GM18520 (cell line): ENCODE results near the gene SLC24A3.

Source experiments
- ATAC-seq: cut with Tn5 transposase; IDR thresholded peaks from one replicate; pipeline ENCODE4 v1.9.1; 2021; ENCODE audit not compliant: unreplicated experiment

The SLC24A3 gene

GRCh38 chr20:19236371-19237055, 24.1 kb downstream of the SLC24A3 start:
- no peak for ATAC-seq

- ATAC-seq, result no peak
These were observed 29.0 kb downstream of the SLC24A3 start for GRCh38 chr20:19241440-19241839.

DNA sequence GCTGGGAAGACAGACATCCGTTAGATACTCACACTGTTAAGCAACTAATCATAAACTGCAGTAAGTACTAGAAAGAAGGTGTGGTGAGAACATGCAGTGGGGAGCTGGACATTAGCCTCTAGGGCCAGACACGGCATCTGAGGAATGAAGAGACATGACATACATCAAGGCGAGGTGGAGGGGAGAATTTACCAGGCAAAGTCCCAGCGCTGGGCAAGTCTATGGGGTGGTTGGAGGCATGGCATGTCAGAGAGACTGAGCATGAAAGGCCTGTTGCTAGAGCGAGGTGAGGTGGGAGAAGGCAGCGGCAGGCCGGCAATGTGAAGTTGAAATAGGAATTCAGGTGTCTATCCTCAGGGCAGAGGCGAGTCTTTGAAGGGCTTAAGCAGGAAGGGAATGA, 31.8 kb downstream of the SLC24A3 start:
- no peak for ATAC-seq

- ATAC-seq, result no peak
These were observed 36.9 kb downstream of the SLC24A3 start for GRCh38 chr20:19249106-19249879.

- no peak for ATAC-seq
These were observed 37.9 kb downstream of the SLC24A3 start for GRCh38 chr20:19250346-19250745.

DNA sequence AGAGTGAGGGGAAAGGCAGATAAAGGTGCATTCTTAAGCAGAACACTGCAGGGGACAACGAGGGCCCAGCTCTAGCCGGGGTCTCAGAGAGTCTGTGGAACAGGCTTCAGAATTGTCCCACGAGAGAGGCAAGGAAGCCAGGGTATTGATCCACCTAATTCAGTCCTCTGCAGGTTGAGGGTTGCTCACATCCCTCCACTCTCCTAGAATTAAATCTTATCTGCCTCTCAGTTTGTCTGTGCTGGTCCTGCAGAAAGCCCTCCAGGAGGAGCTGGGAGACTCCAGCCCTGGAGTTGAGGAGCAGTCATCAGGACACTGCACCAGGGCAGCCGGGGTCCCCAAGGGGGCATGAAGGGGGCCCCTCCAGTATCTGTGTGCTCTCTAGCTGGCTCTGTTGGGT, 39.1 kb downstream of the SLC24A3 start:
- ATAC-seq, result no peak

DNA sequence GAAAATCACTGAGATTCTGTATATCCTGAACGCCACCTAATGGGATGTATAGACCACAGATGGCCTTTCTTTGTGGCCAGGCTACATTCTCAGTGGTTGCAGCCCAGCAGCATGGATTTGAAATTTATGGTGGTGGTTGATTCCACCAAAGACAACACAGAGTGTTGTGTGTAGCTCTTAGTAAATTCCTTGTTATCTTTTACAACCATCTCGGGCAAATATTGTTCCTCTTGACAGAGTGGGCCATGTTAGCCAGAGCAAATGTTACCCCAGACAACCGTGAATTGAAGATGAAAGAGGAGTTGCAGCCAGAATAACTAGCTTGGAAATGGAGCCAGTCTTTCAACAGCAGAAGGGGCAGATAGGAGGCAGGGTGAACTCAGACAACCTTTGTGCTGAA, 39.5 kb downstream of the SLC24A3 start:
- no peak for ATAC-seq

DNA sequence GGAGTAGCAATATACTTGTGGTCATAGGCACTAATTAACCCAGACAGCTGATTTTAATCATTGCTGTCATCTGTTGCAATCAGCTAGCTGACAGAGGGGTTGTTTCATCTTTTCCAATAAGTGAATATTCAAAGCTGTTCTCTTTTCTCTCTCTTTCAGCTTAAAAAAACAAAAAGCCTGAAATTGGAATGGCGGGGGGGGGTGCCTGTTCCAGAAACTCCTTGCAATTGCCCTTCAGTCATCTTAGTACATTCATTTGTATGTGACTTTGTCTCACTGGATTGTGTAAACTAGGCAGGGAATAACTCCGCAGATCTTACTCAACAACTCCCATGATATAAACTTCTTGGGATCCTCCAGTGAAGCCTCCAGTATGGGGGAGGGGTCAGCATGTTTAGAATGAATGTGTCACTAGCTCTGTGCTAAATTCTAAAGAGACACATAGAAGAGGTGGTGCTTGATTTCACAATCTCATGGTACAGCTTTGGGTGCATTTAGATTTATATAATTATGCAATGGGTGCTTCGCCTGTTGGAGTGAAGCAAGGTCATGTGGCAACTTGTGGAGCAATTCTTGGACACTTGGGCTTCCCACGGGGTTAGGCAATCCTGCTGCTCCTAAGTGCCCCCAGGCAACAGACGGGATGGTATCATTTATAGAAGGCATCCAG, 40.1 kb downstream of the SLC24A3 start:
- ATAC-seq, result no peak

DNA sequence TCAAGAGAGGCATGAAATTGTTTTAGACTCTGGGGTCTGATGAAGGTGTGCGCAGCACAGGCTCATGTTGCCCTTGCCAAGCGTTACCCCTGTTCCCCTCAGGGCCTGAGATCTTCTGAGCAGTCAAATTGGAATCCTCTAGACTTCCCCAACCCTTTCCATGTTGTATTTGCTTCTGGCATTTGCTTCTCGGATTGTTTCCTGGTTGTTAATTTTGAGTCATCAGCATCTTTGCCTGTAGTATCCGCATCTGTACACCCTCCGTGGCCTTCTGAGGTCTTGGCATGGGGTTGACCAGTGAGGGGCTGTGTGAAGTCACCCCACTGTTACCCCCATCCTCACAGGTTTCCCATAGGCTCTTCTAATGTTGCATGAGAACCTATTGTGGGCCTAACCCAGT, 40.9 kb downstream of the SLC24A3 start:
- no peak for ATAC-seq

GRCh38 chr20:19253916-19254820, 41.7 kb downstream of the SLC24A3 start:
- no peak for ATAC-seq

DNA sequence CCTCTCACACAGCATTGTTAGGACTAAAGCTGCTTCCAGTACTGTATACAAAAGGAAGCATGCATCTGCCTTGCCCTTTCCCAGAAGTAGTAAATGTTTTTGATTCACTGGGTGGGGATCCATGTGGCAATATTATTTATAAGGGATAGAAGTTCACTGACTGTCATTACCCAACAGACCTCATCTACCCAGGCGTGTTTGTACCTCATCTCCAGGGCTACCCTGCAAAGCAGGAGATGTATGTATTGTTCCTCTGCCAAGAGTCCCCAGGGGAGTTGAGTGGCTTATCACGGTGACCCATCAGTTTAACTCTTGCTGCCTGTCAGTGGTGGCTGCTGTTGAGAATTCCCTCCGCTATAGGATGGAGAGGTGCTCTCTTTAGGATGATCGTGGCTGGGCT, 42.5 kb downstream of the SLC24A3 start:
- no peak for ATAC-seq

DNA sequence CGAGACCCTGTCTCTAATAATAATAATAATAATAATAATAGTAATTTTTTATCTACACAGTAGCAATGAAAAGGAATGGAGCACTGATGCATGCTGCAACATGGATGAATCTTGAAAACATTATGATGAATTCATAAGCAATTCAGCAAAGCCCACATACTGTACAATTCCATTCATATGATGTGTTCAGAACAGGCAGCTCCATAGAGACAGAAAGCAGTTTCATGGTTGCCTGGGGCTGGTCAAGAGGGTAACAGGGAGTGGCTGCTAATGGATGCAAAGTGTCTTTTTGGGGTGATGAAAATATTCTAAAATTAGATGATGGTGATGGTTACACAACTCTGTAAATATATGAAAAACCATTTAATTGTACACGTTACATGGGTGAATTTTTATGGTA, 43.6 kb downstream of the SLC24A3 start:
- no peak for ATAC-seq

- no peak for ATAC-seq
These were observed 44.6 kb downstream of the SLC24A3 start for GRCh38 chr20:19256906-19257595.

DNA sequence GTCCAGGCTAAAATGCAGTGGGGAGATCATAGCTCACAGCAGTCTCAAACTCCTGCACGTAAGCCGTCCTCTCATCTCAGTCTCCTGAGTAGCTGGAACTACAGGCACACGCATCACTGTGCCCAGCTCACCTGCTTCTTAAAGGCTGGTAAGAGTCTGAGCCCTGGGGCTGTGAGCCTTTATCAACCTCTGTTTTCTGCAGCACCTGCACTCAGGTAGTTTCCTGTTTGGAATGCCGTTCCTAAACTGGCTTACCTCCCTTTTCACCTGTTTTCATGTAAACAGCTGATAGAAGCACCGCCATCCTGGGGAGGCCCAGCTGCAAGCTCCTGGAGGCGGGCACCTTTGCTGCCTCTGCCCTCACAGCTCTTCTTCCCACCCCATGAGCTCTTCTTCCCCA, 45.4 kb downstream of the SLC24A3 start:
- no peak for ATAC-seq

DNA sequence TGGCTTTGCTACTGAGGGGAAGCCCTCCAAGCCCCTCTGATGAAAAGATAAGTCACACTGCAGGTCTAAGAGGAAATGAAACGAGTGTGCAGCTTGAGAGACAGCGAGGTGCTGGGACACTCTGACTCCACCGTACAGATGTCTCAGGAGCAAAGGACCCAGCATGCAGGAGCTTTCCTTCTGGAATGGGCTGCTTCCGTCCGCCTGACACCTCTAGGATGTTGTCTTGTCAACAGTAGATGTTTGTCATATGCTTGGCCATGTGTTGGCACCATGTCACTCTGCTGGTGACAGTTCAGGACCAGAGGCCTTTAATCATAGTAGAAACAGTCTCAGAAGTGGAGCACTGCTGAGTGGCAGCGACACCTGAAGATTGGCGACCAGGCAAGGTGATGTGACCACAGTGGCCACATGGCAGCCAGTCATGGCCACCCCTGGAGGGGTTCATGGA, 46.7 kb downstream of the SLC24A3 start:
- no peak for ATAC-seq

DNA sequence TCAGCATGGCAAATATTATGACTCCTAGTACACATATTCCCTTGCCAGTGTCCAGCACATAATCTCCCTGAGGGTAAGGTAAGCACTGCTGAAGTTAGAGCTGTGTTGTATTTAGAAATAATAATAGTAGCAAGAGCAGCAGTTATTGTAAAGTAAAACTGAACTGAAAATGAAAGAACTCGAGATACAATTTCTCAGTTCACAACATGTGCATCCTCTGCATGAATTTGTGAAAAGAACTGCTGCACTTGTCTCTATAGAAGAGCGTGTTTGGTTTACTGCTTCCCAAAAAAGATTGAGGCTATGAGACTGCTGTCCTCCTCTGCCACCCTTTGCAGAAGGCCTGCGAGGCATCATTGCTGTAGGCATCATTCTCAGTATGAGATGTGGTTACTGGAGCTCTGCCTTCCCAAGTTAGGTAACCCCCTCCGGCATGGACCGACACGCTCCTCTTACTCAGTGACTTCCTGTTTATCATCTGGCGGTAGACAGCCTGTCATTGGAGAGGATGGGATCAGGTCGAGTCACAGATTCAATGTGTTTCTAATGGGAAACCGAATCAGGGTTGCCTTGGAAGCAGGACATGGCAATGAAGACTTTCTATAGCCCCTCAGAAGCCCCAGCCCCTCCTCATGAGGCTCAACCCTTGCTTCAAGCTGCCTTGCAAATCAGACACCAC, 48.1 kb downstream of the SLC24A3 start:
- no peak for ATAC-seq

DNA sequence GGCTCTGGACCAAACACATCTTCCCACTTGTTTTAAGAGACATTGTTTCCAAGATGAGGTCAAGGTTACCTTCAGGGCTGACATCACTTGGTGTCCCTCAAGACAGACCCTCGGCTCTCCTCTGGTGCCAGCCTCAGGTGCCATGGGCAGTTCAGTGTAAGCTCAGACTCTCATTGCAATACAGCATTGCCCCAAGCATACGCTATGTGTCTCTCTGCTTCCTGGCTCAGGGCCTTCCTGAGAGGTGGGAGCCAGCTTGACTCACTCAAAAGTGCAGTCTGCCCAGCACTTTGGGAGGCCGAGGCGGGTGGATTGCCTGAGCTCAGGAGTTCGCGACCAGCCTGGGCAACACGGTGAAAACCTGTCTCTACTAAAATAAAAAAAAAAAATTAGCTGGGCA, 51.7 kb downstream of the SLC24A3 start:
- ATAC-seq, result no peak

DNA sequence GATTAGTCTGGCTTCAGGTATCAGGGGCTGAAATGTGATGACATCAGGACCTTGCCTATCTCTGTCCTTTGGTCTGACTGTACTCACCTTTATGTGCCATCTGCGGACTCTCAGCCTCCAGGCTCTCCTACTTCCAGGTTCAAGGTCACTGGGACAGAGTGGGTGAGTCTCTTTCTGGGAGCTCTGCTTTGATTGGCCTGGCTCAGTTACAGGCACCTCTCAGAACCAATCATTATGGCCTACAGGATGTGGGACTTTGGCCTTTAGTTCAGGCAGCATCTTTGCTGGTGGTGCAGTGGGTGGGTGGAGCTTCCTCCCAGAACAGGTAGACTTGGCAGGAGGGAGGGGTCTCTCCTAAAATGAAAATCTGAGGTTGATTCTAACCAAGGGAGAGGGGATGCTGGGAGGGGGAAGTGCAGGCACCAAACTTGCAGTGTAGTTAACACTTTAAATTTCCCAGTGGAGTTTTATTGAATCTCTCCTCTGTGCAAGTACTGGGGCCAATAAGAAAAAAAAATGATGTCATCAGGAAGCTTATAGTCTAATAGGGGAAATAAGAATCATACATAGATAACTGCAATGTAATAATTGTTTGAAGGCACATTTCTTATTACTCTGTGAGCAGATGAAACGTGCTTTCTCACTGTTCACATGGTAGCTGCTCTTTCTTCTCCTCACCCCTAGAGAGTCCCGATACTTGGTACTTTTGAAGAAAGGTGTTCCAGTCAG, 53.4 kb downstream of the SLC24A3 start:
- ATAC-seq, result no peak

GRCh38 chr20:19268426-19268825, 56.0 kb downstream of the SLC24A3 start:
- no peak for ATAC-seq
